H1 (cell line): ENCODE results near the gene SHC1. TPM values are rescaled to one million over a fixed set of nuclear protein-coding genes. Genes with fewer than 3 reads are reported as not detected.

Experiments
- CTBP2 ChIP-seq: IDR thresholded peaks from 2 replicates; pipeline ENCODE4 v1.7.0; 2011; ENCODE audit warnings: borderline replicate concordance, mild to moderate bottlenecking, moderate library complexity, mixed read lengths, low read length; ENCODE audit not compliant: insufficient read depth, insufficient read length
- FOSL1 ChIP-seq: IDR thresholded peaks from 2 replicates; pipeline ENCODE4 v1.6.1; 2011; ENCODE audit warnings: mild to moderate bottlenecking, low read depth, low read length, moderate library complexity; ENCODE audit not compliant: insufficient read depth
- GABPA ChIP-seq: IDR thresholded peaks from 2 replicates; pipeline ENCODE4 v1.6.1; 2011; ENCODE audit warnings: mild to moderate bottlenecking, low read length, moderate library complexity, borderline replicate concordance; ENCODE audit not compliant: insufficient read depth
- HDAC6 ChIP-seq: IDR thresholded peaks from one replicate; pipeline ENCODE4 v1.7.1; 2012; ENCODE audit warnings: low read depth, mild to moderate bottlenecking, inconsistent platforms, low read length, moderate library complexity
- MAFK ChIP-seq: IDR thresholded peaks from 2 replicates; pipeline ENCODE4 v1.6.1; 2012; ENCODE audit warnings: low read depth, mild to moderate bottlenecking, improper control_type of control experiment, low read length
- RXRA ChIP-seq: IDR thresholded peaks from 2 replicates; pipeline ENCODE4 v1.6.1; 2011; ENCODE audit warnings: low read depth, mild to moderate bottlenecking, low read length, moderate library complexity; ENCODE audit not compliant: insufficient read depth
- TCF12 ChIP-seq: IDR thresholded peaks from 2 replicates; pipeline ENCODE4 v1.6.1; 2011; ENCODE audit warnings: low read depth, mild to moderate bottlenecking, low read length
- polyA plus RNA-seq, 7 experiments: library from polyadenylated mRNA; depleted of rRNA in 3 of 7; stranded (reverse) in 5 of 7; unstranded in 2 of 7; fragments of >200 nt in 5 of 7; fragments of 200-250 nt in 2 of 7; gene quantifications; 1 replicate in 5 of 7; 2 replicates in 1 of 7; 4 replicates in 1 of 7; pipeline versions ENCODE4 v1.2.1 to v1.2.3, GENCODE V29; 2011 to 2013; ENCODE audit warnings: missing spikeins in 2 of 7, mixed read lengths in 2 of 7
- total RNA-seq: library from RNA; stranded (reverse); fragmentation: NEBNext Ultra II Directional; extraction: Animal tissue kit (Norgen Biotek cat#: 25700); gene quantifications from 2 replicates; pipeline ENCODE4 v1.2.1, GENCODE V29; 2021
- TF ChIP-seq, protein P1 (sequence below): fragments of 300-600 bp; sonication (generic); IDR thresholded peaks from 2 replicates; pipeline ENCODE4 v1.7.1; 2012; ENCODE audit warnings: low read length, moderate library complexity, mild to moderate bottlenecking, inconsistent platforms; ENCODE audit not compliant: insufficient replicate concordance
- TF ChIP-seq, protein P2 (sequence below): IDR thresholded peaks from 2 replicates; pipeline ENCODE4 v1.6.1; 2012; ENCODE audit warnings: inconsistent platforms

The SHC1 gene
- total and polyA plus RNA-seq, 2 of the 8 experiments (the other 6 are each of a cell fraction or from before 2014, with no cell fraction given), result 177 to 212 TPM

DNA sequence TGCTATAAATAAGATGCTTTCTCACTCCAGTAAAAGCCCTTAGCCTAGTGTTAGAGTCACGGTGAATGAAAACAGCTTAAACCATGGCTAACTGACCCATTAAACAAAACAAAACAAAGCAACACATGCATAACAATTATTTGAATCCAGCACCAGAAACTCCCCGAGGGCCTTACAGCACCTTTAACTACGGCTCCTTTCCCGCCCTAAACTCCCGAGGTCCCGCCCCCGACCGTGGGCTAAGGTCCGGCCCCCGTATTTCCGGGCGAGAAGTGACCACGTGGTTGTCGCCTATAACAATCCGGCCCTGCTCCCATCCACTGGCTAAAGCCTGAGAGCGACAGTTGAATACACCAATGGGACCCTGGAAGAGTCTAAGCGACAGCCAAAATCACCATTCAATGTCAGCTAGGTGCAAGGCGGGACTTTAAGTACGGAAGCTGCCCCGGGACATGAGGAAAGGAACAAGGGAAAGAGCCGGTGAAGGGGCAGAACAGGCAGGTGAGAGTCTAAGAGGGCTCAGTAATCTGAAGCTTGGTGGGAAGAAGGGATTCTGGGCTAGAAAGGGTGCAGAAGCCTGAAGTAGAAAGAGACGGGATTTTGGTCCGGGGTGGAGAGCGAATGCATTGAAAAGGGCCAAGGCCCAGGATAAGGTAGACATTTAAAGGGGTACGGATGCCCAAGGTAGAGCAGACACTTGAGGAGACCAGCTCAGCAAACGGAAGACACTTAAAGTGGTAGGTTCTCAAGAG, 12.5 kb upstream of the SHC1 start, which contains the start of gene FLAD1 (continued):
- TF ChIP-seq, protein P1, sequence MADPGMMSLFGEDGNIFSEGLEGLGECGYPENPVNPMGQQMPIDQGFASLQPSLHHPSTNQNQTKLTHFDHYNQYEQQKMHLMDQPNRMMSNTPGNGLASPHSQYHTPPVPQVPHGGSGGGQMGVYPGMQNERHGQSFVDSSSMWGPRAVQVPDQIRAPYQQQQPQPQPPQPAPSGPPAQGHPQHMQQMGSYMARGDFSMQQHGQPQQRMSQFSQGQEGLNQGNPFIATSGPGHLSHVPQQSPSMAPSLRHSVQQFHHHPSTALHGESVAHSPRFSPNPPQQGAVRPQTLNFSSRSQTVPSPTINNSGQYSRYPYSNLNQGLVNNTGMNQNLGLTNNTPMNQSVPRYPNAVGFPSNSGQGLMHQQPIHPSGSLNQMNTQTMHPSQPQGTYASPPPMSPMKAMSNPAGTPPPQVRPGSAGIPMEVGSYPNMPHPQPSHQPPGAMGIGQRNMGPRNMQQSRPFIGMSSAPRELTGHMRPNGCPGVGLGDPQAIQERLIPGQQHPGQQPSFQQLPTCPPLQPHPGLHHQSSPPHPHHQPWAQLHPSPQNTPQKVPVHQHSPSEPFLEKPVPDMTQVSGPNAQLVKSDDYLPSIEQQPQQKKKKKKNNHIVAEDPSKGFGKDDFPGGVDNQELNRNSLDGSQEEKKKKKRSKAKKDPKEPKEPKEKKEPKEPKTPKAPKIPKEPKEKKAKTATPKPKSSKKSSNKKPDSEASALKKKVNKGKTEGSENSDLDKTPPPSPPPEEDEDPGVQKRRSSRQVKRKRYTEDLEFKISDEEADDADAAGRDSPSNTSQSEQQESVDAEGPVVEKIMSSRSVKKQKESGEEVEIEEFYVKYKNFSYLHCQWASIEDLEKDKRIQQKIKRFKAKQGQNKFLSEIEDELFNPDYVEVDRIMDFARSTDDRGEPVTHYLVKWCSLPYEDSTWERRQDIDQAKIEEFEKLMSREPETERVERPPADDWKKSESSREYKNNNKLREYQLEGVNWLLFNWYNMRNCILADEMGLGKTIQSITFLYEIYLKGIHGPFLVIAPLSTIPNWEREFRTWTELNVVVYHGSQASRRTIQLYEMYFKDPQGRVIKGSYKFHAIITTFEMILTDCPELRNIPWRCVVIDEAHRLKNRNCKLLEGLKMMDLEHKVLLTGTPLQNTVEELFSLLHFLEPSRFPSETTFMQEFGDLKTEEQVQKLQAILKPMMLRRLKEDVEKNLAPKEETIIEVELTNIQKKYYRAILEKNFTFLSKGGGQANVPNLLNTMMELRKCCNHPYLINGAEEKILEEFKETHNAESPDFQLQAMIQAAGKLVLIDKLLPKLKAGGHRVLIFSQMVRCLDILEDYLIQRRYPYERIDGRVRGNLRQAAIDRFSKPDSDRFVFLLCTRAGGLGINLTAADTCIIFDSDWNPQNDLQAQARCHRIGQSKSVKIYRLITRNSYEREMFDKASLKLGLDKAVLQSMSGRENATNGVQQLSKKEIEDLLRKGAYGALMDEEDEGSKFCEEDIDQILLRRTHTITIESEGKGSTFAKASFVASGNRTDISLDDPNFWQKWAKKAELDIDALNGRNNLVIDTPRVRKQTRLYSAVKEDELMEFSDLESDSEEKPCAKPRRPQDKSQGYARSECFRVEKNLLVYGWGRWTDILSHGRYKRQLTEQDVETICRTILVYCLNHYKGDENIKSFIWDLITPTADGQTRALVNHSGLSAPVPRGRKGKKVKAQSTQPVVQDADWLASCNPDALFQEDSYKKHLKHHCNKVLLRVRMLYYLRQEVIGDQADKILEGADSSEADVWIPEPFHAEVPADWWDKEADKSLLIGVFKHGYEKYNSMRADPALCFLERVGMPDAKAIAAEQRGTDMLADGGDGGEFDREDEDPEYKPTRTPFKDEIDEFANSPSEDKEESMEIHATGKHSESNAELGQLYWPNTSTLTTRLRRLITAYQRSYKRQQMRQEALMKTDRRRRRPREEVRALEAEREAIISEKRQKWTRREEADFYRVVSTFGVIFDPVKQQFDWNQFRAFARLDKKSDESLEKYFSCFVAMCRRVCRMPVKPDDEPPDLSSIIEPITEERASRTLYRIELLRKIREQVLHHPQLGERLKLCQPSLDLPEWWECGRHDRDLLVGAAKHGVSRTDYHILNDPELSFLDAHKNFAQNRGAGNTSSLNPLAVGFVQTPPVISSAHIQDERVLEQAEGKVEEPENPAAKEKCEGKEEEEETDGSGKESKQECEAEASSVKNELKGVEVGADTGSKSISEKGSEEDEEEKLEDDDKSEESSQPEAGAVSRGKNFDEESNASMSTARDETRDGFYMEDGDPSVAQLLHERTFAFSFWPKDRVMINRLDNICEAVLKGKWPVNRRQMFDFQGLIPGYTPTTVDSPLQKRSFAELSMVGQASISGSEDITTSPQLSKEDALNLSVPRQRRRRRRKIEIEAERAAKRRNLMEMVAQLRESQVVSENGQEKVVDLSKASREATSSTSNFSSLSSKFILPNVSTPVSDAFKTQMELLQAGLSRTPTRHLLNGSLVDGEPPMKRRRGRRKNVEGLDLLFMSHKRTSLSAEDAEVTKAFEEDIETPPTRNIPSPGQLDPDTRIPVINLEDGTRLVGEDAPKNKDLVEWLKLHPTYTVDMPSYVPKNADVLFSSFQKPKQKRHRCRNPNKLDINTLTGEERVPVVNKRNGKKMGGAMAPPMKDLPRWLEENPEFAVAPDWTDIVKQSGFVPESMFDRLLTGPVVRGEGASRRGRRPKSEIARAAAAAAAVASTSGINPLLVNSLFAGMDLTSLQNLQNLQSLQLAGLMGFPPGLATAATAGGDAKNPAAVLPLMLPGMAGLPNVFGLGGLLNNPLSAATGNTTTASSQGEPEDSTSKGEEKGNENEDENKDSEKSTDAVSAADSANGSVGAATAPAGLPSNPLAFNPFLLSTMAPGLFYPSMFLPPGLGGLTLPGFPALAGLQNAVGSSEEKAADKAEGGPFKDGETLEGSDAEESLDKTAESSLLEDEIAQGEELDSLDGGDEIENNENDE, result no peak
- TF ChIP-seq CTBP2, result no peak
- TF ChIP-seq, protein P2, sequence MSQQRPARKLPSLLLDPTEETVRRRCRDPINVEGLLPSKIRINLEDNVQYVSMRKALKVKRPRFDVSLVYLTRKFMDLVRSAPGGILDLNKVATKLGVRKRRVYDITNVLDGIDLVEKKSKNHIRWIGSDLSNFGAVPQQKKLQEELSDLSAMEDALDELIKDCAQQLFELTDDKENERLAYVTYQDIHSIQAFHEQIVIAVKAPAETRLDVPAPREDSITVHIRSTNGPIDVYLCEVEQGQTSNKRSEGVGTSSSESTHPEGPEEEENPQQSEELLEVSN, result peak; percentile 95
- peak; percentile 85; the same call in 1 of the 2 replicates for TF ChIP-seq TCF12
- no peak for TF ChIP-seq FOSL1
- peak; percentile 90 for TF ChIP-seq GABPA
- no peak for TF ChIP-seq MAFK
- TF ChIP-seq HDAC6, result no peak
- no peak for TF ChIP-seq RXRA
